Hematopoietic multipotent progenitor cell treated with erythropoietin and hydrocortisone succinate and interleukin-3 and kit ligand, for 4 days (in vitro differentiated cells): ENCODE data around the gene HNRNPA3.
"Not testable (repeated sequence)": the region's sequence is repeated elsewhere in the genome, so short reads cannot be mapped to it uniquely, and the experiment has no call there.

Experiments used
- DNase-seq: peaks from one replicate; pipeline ENCODE4 v3.0.0-alpha.2; 2015

The HNRNPA3 gene

DNA sequence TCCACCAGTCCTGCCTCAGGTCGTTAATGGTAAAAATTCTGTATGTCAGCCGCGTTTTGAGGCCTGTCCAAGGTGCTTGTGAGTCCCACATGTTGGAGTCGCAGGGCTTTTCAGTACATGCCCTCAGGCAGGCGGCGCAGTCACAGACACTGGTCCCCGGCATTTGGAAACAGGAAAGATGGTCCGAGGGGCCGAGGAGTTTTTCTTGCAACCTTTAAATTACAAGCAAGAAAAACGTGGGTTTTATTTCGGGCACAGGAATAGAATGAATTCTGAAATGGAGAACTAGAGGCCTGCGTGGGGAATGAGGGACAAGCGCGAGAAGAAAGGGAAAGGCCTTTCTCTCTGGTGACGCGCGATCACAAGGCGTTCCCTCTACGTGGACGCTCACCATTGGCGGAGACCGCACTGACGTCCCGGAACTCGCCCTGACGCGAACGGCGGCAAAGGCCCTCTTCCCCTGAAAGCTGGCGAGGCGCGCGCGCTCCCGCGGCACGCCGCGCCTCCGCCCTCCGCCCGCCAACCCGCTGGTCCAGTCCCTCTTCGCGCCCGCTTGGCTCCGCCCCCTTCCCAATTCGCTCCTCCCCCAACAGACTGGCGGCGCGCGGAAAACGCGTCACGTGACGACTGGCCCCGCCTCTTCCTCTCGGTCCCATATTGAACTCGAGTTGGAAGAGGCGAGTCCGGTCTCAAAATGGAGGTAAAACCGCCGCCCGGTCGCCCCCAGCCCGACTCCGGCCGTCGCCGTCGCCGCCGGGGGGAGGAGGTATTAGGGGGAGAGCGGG is at the start of gene HNRNPA3:
HNRNPA3 (plus strand) TSS at position 689 of the 785 bp plus-strand sequence; CDS start at position 695, 6 bp downstream.
- DNase-seq = peak; percentile 99

DNA sequence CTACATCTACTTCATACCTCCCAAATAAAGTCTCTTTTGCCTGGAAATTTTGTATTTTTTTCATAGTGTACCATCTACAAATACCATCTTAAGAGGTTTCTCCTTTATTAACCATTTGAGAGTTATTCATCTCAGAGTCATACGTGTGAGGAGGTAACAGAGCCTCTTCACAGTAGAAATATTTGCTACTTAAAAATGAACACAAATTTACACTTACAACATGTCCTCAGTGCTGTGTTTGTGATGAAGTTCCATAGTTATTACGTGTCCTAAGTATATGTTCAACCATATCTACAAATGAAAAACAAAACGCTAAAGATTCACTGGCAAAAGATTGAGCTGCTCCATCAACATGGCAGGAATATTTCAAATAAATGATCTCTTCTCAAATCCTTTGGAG is 48.5 kb upstream of the HNRNPA3 start:
- DNase-seq = no peak

DNA sequence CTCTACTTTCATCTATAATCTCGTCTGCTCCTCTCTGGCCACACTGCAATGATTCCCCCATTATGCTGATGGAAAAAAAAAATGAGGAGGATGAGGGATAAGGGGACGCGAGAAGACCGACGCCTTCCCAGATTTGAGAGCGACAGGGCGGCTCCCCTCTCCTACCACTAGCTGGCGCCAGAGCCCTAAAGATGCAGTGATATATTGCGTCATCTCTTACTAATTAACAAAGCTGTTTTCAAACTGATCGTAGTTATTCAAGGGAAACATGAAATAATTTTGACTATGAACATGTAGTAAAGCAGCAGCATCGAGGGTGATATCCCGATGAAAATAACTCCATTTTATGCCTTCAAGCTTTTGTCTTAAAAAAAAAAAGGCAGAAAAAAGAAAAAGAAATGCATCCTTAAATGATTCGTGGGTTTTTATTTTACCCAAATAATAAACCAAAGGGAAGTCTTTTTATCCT is 48.0 kb upstream of the HNRNPA3 start:
- DNase-seq = peak; percentile 90

DNA sequence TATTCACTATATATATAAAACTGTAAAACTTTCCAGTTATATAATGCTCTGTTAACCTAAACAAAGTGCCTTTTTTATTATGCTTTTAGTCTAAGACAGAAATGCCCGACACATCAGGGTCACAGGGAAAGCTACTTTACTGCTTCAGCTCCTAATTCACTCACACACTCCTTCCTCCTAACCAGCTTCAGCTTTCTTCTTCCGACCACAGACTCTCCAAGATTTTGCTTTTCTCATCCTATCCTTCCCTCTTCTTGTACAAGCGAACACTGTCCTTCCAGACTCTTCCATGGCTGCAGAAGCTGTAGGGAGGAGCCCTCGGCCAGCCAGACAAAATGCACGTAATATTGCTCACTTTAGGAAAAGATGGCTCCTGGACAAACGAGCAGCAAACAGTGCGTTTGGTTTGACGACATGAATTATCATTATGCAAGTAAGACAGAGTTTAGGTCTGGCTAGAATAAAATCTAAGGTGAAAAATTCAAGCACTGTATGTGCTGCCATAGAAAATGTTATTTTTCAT is 47.5 kb upstream of the HNRNPA3 start:
- peak; percentile 55 for DNase-seq

DNA sequence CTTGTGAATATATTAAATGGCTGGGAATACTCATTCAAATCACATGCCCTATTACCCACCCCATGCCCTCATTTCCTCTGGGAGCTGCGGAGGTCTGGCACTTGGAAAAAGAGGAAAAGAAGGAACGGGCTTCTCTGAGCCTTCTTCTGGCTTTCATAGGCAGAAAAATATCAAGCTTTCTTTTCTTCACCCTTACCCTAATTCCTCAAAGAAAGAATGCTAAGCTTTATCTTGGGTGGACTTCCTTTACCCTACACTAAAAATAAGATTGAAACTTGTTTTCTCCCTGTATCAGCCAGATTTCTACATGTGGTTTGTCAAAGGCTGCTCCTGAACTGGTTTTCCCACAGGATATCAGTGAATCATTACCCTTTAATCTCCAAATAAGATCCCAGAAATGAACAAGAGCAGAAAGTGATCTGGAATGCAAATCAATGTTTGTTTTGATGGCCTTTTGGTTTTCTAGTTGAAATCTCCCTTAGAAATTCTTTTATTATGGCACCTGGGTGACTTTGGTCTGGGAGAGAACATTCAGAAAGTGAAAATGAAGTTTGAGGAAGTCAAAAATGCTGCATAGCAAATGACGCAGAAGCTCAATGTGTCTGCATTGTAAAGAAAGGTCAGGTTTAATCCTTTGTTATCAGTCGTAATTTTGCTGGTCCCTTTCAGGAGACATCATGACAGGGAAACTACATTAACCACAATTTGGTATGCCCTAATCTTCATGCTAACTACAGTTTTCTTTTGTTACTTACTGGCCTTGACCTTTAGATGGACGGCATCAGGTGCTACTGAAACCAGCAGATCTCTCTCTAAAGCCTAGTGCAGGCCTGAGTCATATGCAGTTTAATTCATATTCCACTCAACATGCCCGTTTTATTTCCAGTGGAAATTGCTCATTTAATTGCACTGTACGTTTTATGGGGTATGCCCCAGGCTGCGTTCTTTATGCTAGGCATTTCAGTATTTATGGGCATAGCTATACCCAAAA is 46.6 kb upstream of the HNRNPA3 start:
- peak; percentile 69 for DNase-seq

DNA sequence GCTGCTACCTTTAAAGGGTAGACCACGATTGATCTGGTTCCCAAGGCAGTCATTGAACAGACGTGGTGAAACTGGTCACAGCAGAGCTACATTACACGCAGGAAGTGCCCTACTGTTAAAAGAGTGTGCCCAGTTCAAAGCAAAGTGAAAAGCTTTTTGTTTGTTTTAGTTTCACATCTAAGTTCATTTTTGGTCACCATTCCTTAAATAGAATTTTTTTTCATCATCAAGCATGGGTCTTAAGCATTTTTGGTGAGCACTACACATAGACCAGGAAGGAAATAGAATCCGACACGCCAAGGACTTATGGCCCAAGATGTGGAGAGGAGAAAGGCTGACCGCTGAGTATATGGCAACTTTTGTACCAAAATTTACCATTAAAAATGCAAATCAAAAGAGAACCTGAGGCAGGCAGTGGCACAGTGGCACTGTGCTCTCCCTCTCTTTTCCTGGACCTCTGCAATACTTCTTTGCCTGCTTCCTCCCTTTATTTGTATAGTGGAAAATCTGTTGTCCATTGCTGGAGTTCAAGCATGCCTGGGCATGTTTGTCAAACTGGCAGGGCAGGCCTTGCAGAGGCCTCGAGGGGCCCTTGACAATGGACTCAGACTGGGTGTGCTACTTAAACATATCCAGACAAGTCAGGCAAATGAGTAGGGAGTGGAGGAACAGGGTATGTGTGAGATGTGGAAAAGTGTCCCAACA is 42.6 kb upstream of the HNRNPA3 start:
- DNase-seq = no peak

DNA sequence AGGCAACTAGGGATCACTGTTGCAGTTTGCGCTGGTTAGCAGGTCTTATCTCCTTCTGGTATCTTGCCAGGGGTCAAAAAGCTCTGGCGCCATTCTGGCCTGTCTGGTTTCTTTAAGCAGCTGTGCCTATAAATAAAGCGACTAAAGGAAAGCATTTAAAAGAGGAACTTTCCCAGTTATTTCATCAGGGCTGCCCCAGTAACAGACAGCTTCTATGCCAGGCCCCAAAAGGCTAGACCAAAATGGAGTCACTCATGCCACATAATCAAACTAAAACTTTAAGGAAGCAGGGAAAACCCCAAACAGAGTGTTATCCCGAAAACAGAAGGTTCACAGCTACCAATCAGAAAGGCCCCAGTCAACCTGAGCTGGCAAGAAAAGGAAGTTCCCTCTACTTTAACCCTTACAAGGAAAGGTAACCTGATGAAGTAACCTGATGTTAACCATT is 41.2 kb upstream of the HNRNPA3 start:
- DNase-seq = peak; percentile 64

DNA sequence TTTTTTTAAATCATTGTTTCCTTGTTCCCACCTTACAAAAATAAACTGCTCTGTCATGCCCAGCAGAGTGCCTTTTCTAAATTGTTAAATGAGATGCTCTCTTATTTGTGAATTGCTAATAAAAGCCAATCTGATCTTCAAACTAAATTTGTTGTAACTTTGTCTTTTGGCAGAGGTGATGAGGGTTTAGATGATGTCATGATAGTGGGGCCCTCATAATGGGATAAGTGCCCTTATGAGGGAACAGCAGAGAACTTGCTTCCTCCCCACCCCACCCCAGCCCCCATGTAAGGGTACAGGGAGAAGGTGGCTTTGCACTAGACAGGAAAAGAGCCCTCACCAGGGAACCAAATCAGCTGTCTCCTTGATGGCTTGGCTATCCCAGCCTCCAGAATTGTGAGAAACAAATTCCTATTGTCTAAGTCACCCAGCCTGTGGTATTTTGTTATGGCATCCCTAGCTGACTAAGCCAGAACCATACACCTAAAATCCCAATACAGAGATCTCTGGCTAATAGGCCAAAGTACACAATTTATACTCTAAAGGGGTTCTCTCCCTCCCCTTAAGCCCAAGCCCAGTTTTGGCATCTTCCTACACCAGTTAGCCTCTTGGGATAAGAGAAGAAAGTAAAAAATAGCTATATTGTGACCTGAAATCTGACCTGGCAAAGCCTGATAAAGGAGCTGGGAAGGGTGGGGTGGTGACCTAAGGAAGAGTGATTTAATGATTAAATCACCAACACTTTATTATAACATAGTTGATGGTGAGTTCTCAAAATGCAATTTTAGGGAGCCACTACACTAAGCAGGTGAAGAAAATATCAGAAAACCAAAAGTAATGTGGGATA is 40.3 kb upstream of the HNRNPA3 start:
- no peak for DNase-seq

DNA sequence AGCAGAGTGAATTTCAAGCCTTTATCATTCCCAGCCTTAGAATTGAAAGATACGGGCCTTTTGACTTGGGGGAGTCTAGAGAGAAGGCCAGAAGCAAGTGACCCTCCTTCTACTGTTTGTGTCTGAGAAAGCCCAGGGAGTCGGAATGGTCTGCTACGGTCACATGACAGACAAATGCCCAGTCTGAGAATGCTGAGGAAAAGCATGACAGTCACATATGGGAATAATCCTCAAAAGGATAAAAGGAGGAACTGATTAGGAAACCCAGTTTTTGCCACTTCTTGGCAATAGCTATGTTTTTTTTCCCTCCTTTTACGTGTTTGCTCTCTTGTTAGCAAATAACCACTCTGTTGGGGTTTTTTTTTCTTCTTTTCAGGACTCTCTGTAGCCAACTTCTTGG is 38.1 kb upstream of the HNRNPA3 start:
- no peak for DNase-seq

DNA sequence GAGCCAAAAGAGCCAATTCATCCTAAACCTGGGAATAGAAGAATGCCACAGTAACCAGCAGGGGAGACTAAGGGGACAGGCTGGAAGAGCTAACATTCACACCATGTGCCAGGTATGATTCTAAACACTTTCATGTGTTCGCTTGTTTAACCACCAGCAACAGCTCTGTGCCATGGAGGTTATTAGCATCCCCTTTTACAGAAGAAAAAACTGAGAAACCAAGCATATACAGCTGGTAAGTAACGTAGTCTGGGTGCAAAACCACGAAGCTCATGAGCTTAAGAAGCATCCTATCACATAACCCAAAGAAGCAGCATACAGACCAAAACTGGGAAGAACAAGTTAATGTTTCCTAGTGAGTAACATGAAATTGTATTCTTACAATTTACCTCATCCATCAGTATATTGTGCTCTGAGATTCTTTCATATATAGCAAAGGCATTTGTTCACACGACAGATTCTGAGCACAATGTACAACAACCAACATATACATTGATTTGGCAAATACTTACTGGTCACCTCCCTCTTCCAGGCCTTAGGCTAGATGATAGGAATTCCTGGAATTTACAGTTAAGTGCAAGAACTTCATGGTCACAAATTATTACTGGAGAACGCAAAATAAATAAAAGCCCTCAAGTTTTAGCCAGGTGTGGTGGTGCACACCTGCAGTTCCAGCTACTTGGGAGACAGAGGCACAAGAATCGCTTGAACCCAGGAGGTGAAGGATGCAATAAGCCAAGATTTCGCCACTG is 36.5 kb upstream of the HNRNPA3 start:
- DNase-seq = no peak

DNA sequence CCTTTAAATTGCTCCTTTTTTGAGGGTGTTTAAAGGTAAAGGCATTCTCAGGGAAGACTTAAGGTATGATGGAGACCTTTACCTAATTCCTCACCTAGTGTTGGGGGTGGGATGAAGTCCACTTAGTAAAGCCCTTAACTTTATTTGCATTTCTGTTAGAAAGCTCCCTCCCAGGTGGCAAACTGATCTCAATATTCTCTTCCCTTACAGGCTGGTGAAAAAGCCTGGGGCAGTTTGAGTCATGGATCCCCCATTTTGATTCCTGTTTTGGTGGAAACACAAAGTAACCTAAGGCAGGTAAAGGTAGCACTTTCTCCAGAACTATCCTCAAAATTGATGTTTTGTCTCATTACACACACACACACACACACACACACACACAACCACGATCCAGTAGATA is 33.8 kb upstream of the HNRNPA3 start:
- no peak for DNase-seq

DNA sequence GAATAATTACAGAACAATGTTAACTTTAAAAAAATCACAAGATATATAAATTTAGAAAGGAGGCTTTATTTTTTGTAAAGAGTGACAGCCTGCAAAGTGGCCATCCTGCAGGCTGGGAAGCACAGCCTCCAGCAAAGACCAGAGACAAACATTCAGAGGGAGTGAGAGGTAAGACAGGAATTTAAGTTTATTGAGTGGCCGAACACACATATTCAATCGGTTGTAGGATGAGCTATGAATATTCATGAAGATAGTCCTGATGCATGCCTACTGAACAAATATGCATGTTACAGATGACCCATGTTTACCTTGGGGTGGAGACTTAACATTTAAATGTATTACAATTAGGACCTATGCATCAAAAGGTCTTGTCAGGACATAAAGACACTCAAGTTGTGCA is 33.4 kb upstream of the HNRNPA3 start:
- no peak for DNase-seq

DNA sequence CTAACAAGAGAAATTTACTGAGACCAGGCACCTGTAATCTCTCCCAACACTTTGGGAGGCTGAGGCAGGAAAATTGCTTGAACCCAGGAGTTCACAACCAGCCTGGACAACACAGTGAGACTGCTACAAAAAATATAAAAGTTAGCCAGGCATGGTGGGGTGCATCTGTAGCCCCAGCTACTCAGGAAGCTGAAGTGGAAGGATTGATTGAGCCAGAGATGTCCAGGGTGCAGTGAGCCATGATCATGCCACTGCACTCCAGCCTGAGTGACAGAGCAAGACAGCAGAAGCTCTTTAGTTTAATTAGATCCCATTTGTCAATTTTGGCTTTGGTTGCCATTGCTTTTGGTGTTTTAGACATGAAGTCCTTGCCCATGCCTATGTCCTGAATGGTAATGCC is 32.9 kb upstream of the HNRNPA3 start:
- DNase-seq = not testable (repeated sequence)

DNA sequence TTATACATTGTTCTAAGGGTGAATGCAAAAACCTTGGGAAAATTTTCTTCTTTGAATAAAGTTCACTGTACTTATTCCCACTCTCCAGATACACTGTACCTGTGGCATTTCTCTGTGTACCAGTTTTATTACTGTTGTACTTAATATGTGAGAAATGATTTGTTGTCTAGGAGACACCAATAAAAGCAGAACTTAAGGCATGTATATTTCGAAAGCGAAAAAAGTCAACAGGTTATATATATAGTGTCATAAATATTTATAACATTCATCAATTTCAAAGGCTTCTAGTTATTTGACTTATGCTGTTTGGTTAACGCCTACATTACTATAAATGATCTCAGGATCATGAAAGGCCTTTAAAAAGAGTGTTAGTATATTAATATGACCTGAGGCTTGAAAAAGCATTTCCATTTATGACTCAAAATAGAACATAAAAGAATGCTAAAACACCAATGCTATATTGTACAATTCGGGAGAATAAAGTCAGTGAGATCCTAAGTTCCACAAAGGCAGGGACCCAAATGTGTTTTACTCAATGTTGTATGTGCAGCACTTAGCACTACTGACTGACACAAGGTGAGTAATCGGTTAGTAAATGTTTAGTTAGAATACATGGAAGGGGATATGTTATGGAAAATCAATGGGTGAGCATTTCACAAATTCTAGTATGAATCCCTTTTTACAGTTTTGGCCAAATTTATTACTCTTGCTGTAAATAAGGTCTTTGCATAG is 32.2 kb upstream of the HNRNPA3 start:
- no peak for DNase-seq

DNA sequence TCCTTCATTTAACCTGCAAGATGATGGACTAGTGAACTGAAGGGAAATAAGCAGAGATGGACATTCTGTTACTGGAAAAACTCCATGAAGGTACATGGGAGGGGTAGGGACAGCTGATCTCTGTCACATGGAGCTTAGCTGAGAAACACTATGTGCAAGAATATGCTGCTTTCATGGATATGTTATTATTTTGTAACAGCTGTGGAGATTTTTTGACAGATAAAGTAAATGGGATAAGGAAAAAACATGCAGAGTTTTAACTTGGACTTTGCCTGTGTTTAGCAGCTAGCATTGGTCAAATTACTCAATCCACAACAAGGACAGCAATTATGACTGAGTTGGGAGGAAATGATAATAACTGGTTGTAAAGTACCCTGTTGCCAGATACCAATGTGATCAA is 28.7 kb upstream of the HNRNPA3 start:
- DNase-seq = no peak

DNA sequence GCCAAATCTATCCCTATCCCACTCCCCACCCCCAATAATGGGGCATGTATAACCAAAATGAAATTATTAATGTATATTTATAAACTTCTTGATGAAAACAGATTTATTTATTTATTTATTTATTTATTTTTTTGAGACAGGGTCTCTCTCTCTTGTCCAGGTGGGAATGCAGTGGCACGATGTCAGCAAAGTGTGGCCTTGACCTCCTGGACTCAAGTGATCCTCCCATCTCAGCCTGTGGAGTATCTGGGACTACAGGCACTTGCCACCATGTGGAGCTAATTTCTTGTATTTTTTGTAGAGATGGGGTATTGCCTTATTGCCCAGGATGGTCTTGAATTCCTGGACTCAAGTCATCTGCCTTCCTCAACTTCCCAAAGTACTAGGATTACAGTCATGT is 28.0 kb upstream of the HNRNPA3 start:
- no peak for DNase-seq

DNA sequence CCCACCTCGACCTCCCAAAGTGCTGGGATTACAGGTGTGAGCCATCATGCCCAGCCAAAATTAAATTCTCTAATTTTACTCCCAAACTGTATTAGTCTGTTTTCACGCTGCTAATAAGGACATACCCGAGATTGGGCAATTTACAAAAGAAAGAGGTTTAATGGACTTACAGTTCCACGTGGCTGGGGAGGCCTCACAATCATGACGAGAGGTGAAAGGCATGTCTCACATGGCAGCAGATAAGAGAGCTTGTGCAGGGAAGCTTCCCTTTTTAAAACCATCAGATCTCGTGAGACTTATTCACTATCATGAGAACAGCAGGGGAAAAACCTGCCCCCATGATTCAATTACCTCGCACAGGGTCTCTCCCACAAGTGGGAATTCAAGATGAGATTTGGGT is 26.6 kb upstream of the HNRNPA3 start:
- DNase-seq = not testable (repeated sequence)

DNA sequence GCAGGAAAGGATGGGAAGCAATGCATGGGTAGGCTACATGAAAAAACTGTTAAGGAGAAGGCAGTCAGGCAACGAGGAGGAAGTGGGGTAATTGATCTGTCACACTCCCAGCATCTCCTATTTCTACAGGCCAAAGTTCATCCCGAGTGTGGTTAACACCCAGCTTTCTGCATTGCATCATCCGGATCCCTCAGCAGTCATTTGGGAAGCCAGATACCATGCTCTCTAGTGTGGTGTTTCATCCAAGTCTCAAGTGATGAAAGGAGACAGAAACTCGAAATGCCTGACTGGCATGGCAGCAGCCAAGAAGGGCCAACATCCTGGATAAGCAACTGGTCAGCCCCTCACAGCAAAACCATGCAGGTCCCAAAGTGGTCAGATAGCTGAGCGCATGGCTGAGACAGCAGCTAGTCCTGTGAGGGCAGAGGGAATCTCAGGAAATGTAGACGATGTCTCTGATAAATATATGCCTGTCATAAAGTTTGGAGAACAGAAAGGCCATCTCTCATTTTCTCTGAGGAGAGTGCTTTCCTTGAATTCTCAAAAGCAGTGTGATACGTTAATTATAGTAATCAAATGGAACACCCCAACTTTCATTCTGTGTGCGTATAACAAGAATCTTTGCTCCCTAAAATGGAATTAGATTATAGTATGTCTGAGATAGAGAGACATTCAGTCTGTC is 24.8 kb upstream of the HNRNPA3 start:
- no peak for DNase-seq
